Erythroblast (primary cell): ENCODE measurements around the gene GJA3.

Experiments used
- GATA1 ChIP-seq: IDR thresholded peaks from 2 replicates; pipeline ENCODE4 v1.6.1; 2011; ENCODE audit warnings: low read depth, mild to moderate bottlenecking, control low read depth, low read length, moderate library complexity
- POLR2A ChIP-seq: IDR thresholded peaks from 2 replicates; pipeline ENCODE4 v1.6.1; 2011; ENCODE audit warnings: mild to moderate bottlenecking, low read length

DNA sequence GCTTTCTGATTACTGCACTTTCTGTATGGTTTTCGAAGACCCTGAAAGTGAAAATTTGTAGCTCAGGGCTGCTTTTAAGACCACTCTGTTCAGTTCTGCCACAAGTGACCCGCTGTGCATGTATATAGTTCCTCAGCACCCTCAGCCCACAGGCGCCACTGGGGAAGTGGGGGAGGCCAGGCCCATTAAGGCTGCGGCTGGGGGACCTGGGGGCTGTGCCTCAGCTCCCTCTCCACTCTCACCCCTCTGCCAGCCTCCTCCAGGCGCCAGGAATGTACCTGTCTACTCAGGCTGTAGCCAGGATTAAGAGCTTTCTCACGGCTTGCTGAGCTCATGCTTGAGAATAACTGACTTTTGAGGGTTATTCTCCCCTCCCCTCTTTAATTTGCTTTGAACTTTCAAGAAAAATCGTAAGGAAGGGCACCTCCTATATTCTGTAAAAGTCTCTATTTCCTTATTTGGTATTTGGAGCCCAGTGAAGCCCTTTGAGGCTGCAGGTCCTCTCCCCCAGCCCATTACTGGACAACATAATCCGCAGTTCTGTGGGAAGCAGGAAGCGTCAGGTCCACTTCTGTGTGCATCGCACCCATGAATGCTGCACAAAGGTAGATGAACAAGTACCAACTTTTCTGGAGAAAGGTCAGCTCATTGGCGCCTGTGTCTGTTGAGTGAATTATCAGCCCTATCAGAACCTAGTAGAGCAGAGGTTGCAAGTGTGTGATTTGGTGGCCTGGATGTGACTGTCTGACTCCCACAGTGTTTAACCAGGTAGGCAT, 29.6 kb downstream of the GJA3 start:
- TF ChIP-seq POLR2A (no peak), GATA1 (no peak)
